Measurements from ENCODE around the gene UST.
"Not testable (repeated sequence)": the region's sequence is repeated elsewhere in the genome, so short reads cannot be mapped to it uniquely, and the experiment has no call there.

The UST gene

DNA sequence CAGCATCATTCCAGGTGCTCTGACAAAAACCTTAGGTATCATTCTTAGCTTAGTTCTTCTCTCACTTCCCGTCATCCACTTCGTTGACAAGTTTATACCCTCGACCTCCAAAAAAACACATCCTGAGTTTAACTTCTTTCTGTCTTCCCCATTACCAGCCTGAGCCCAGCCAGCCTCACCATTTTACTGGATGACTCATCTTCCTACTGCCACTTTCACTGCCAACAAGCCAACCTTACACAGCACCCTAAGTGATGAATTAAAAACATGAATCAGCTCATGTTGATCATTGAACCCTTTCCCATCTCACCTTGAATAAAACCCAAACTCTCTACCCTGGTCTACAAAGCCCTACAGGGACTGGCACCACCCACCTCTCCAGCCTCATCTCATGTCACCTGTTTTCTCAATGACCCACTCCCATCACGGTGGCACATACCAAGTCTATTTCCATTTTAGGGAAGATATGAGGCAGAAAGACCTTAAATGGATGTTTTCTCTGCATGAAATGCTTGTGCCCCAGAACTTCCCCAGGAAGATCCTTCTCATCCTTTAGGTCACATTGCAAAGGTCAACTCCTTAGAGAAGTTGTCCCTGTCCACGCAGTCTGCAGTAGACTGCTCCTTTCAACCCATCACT is 9.9 kb upstream of the UST start:
- no peak for DNase-seq (ENCODE audit: low spot score)

DNA sequence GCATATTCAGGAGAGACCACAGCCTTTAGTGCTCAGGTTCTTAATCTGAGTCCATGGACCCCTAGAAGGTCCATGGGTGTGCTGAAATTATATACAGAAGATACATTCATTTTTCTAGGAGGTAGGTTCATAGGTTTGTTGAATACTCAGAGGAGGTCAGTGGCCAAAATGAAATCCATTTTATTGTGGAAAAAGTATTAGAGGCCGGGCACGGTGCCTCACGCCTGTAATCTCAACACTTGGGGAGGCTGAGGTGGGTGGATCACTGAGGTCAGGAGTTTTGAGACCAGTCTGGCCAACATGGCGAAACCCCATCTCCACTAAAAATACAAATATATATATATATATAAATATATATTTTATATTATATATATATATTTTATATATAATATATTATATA is 9.0 kb upstream of the UST start:
- DNase-seq (ENCODE audit: low spot score): no peak

- DNase-seq (ENCODE audit: low spot score): no peak
Observed at GRCh38 chr6:148738946-148739821, 7.6 kb upstream of the UST start.

DNA sequence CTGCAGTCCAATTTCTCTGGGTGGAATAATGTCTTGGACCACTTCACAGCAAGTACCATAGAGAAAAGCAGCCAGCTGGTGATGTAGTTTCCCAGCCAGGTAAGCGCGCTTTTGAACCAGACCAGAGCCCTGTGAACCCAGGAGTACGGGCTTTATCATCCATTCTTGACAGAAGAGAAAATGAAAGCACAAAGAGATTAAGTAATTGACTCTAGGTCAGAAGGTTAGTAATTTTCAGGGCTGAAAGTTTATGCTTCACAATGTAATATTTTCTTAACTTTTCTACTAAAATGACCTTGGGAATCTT is 7.1 kb upstream of the UST start:
- DNase-seq (ENCODE audit: low spot score): no peak

- no peak for DNase-seq (ENCODE audit: low spot score)
Observed at GRCh38 chr6:148743476-148743875, 3.4 kb upstream of the UST start.

DNA sequence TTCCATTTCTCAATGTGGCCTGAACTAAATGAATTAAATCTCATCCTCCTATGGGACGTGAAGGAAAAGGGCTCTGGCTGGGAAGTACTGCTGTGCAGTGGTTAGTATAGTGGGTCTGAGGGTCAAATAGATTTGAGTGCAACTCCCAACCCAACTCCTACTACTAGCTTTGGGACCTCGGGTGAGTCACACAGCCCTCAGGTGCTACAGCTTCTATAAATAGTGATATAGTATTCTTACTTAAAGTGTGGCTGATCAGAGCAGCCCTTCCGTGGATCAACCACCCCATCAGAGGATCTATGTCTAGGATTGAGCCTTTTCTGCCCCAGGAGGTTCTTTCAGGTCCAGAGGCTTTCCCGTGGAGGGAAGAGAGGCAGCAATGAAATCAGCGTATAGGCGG is 904 bp upstream of the UST start:
- DNase-seq (ENCODE audit: low spot score): no peak

DNA sequence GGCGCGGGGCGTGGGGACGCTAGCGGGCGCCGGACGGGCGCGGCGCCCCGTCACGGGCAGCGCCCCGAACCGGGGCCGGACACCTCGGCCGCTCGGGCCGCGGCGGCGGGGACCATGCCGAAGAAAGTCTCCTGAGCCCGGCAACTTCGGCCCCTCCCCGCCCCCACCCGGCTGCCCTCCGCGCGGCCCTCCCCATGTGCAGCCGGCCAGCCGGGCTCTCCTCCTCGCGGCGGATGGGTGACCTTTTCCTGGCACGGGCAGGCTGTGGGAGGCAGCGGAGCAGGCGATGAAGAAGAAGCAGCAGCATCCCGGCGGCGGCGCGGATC is 278 bp downstream of the UST start:
- DNase-seq (ENCODE audit: low spot score): peak; percentile 40

GRCh38 chr6:148747471-148748165 is 788 bp downstream of the UST start:
- no peak for DNase-seq (ENCODE audit: low spot score)

DNA sequence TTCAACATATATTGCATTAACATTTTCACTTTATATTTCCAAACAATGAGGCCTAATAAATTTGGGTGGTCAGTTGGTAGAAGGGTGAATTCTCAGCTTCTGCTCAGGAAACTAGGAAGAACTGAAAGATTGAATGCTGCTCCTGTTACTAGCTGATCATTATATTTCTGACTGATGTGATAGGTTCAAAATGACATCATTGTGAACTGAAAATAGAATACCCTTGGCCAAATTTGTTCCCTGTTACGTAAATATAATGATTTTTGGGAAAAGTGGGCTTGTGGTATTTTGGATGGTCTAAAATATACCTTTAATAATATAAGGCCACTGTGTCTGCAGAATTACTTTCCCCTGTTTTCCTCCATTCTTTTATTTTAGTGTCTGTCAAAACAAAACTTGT is 2.8 kb downstream of the UST start:
- no peak for DNase-seq (ENCODE audit: low spot score)

- DNase-seq (ENCODE audit: low spot score): no peak
Observed at GRCh38 chr6:148750838-148751792, 4.3 kb downstream of the UST start.

DNA sequence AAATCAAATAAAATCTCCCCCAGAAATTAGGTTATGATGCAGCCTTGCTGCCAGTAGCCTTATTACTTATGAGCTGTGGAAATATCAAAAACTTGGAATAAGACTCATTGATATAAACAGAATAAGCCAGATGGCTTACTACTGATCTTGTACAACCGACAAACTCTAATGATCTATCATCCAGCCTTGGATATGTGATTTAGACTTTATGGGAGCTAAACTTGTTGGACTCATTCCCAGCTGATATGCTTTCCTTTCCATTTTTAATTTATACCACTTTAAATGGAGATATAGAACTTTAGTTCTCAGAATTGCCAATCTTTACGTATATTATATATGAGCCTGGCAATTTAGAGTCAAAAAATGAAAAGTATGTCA is 5.0 kb downstream of the UST start:
- no peak for DNase-seq (ENCODE audit: low spot score)

DNA sequence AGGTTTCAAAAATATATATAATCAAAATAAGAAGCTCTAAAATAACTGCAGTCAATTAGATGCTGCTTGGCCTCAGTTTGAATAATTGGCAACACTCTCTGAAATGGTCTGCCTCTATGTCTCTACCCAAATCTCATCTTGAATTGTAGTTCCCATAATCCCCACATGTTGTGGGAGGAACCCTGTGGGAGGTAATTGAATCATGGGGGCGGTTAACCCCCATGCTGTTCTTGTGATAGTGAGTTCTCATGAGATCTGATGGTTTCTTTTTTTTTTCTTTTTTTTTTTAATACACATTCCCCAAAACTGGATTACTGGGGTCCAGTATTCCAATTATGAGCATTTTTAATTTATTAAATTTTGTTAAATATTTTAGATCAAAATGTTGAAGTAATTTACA is 8.5 kb downstream of the UST start:
- not testable (repeated sequence) for DNase-seq (ENCODE audit: low spot score)

- DNase-seq (ENCODE audit: low spot score): no peak
Observed at GRCh38 chr6:148757944-148758480, 11.2 kb downstream of the UST start.

- DNase-seq (ENCODE audit: low spot score): no peak
Observed at GRCh38 chr6:148758492-148758891, 11.7 kb downstream of the UST start.

DNA sequence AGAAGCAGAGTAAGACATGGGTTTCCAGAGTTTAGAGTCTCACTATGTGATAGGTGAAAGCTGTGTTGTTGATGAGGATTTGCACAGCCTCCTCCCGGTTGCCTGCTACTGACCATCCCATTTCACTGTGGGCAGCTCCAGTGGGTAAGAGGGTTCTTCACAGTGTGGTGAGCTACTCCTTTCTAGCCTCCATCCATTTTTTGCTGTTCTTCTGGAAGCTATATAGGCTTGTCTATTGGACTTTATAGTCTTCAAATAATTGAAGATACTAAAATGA is 13.4 kb downstream of the UST start:
- no peak for DNase-seq (ENCODE audit: low spot score)

DNA sequence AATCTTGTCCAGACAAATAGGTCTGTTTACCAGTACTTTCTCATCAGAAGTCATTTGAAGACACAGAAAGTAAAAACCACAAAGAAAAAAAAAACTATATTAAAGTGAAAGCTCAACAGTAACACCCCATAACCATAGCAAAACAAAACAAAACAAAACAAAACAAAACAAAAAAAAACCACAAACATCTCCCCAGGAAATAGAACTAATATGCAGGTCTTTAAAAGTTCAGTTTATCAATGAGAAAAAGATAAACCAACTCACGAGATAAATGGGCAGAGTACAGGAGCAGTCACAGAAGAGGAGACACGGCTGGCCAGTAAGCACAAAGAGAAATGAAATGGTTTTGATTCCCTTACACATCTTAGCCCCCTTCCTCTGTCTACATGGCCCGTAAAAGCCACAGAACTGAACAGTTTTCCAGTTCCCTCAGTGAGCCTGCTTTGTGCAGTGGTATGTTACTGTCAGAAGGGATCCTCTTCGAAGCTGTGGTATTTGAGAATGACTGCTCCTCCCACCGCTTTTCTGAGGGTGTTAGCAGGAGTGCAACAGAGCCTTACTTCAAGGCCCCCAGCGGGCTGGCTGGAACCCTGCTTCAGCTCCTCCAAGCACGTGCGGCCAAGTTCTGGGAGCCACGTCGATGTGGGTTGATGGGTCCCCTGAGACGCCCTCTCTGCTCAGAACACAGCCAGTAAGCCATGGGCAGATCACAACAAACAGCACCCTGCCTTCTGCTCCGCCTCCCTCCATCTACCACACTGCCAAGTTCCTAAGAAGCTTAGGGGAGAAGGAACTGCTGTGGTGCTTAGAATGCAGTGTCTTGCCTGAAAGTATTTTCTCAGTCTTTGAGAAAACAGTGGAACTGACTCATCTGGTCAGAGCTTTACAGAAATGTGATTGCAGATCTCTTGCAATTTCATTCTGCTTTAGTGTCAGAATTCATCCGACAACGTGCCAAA is 14.0 kb downstream of the UST start:
- DNase-seq (ENCODE audit: low spot score): peak; percentile 83

DNA sequence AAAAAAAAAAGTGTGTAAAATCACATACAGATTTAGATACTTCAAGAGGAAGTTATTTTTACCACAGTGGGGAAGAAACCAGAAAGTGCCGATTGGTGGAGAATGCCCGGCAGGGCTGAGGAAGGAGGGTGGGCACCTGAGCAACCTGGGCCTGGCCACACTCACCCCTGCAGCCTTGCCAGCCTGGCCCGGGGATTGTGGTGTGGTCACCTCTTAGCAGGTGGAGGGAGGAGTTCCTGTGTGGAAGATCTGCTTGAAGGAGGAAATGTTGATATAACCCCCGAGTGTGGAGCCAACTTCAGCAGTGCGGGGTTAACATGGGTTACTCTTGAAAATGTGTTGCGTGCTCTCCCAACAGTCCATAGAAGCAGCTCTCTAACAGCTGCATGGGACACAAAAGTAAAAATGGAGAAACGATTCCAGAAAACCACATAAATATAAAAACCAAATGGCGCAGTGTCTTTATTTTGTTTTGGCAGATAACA is 14.7 kb downstream of the UST start:
- no peak for DNase-seq (ENCODE audit: low spot score)

GRCh38 chr6:148762231-148762630 is 15.4 kb downstream of the UST start:
- DNase-seq (ENCODE audit: low spot score): no peak

DNA sequence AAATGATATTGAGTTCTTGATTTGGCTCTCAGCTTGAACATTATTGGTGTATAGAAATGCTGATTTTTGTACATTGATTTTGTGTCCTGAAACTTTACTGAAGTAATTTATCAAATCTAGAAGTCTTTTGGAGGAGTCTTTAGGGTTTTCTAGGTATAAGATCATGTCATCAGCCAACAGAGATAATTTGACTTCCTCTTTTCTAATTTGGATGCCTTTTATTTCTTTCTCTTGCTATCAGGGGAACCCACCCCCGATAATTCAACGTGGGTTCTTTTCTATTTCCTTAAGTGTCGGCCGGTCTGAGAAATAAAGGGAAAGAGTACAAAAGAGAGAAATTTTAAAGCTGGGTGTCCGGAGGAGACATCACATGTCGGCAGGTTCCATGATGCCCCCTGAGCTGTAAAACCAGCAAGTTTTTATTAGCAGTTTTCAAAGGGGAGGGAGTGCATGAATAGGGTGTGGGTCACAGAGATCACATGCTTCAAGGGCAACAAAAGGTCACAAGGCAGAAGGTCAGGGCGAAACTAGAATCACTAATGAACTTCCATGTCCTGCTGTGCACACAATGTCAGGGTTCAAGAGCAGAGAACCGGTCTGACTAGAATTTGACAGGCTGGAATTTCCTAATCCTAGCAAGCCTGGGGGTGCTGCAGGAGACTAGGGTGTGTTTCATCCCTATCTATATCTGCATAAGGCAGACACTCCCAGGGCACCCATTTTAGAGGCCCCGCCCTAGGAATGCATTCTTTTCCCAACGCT is 17.6 kb downstream of the UST start:
- not testable (repeated sequence) for DNase-seq (ENCODE audit: low spot score)
